GM21528 (cell line): ENCODE results near the gene CLDN19.
"Not testable (repeated sequence)": the region's sequence is repeated elsewhere in the genome, so short reads cannot be mapped to it uniquely, and the experiment has no call there.

ENCODE experiments used
- ATAC-seq: cut with Tn5 transposase; IDR thresholded peaks from one replicate; pipeline ENCODE4 v1.9.1; 2021; ENCODE audit warnings: mild to moderate bottlenecking, moderate library complexity; ENCODE audit not compliant: unreplicated experiment, low FRiP score

Gene CLDN19

DNA sequence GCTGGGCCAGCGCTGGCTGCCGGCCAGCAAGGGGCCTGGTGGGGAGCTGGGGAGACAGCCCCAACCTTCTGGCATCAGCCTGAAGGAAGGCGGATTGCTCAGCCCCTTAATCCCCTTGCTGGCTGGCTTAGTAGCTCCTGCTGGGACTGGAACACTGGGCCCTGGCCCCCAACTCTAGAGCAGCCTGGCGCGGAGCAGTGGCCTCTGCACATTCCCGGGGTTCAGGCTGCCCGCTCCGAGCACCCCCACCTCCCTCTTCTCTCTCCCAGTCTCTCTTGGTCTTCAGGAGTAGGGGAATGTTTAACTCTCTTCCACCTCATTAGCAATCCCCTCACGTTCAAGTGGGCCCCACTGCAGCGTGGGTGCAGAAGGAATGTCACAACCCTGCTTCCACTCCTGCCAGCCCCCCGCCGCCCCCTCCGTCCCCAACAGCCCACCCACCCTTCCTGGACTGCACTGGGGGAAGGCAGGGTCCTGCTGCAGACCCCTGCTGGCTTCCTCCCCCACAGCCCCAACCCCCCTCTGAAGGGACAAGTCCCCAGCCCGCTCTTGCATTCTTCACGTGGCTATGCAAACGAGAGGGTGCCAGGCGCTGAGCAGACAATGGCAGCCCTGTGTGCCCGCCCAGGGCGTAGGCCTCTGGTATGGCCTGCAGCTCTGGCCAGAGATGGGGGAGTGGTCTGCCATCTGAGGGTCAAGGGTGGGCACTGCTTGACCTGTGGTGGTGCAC lies 980 bp upstream of the CLDN19 start:
- no peak for ATAC-seq

DNA sequence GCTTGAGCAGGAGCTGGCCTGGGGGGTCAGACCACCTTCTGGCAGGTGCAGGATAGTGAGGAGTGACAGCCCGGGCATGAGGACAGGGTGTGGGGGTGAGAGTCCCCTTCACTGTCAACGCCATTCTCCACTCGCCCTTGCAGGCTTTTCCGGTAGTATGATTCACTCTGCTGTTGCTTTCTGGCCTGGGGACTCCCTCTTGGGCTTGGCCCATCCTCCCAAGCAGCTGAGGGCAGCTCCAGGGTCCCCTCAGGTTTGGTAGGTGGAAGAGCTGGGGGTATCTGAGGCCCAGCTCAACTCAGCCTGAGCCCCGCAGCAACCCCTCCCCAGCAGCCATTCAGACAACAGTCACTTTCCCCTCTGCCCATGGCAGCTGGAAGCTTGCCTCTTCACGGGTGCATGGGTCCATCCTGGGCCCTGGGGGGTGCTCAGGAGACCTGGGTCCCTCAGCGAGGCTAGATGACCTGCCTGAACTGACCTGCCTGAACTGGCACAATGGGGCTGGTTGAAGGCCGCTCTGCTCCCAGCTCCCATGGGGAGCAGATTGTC lies 1.3 kb downstream of the CLDN19 start:
- ATAC-seq = no peak

DNA sequence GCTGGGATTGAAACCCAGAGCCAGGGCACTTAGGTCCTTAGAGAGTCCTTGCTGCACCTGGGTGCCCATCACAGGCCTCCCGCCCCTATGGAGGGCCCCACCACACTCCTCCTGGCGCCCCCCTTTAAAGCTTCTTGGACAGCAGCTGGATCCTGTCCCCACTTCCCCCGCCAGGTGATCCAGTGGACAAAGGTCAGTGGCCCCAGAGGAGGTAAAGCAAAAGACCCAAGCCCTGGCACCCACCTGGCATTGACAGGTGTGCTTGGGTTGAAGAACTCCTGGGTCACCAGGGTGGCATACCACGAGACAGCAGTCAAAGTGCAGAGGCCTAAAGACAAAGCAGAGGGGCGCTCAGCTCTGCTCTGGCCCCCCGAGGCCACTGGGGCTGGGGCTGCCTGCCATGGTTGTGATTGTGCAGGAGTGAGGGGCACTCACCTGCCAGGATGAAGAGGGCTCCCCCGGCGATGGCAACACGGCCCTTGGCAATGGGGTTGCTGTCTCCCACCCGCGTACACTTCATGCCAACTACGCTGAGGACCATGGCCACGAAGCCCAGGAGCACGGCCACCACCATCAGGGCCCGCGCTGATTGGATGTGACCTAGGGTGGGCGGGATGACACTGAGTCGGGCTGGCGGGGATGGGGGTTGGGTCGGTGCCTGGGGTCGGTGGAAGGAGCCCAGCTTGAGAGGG lies 1.9 kb downstream of the CLDN19 start:
- no peak for ATAC-seq

DNA sequence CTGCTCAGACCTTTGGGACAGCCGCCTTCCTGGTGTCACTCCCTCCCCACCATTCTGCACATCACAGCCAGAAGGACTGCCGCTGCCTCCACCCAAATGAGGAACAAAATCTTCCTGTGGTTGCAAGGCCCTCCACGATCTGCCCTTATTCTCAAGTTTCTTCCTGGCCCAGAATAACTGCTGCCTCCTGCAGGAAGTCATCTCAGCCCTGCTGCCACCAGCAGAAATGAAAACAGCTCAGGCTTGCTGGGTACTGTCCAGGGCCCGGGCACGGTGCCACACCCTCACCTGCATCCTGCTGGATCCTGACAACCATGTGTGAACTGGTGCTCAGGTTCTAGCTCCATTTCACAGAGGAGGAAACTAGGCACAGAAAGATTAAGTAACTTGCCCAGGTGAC lies 2.8 kb downstream of the CLDN19 start:
- ATAC-seq = no peak

DNA sequence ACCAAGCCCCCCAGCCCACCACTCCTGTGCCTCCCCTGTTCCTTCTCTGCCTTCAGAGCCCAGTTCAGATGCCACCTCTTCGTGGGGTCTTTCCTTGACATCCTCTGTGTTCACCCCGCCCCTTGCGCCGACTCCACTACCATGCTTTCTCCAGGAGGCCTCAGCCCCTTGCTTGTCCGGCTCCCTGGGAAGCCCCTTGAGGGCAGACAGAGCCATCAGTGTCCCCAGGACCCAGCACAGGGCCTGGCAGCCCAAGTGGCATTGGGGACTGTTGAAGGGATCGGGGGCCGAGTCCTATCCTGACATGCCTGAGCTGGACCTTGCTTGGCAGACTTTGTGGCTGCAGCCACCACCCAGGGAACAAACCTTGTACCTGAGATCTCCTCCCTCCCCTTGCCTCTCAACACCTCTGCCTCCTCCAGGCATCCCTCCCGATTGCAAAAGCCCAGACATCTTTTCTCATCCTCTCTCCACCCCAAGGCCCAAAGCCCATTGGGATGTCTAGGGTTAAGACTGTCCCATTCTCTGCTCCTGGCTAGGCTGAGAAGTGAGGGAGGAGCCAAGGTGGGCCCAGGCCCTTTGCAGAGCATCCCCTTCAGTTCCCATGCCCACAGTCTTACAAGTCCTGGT lies 3.4 kb downstream of the CLDN19 start:
- no peak for ATAC-seq

DNA sequence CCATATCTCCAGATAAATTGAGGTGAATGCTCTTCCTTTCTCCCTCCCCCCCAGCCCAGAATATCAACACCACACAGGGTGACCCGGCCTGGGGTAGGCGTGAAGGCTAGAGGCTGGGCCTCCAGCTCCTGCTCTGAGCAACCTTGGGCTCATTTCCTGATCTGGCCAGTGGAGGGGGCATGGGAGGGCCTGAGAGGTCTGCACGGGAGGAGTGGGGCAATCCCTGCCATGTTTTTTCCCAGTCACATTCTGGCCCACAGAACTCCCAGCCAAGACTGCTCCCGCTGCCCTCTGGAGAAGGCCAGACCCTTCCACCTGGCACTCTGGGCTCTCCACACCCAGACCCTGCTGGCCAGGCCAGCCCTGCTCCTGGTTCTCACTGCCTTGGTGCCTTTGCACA lies 3.9 kb downstream of the CLDN19 start:
- ATAC-seq = no peak

DNA sequence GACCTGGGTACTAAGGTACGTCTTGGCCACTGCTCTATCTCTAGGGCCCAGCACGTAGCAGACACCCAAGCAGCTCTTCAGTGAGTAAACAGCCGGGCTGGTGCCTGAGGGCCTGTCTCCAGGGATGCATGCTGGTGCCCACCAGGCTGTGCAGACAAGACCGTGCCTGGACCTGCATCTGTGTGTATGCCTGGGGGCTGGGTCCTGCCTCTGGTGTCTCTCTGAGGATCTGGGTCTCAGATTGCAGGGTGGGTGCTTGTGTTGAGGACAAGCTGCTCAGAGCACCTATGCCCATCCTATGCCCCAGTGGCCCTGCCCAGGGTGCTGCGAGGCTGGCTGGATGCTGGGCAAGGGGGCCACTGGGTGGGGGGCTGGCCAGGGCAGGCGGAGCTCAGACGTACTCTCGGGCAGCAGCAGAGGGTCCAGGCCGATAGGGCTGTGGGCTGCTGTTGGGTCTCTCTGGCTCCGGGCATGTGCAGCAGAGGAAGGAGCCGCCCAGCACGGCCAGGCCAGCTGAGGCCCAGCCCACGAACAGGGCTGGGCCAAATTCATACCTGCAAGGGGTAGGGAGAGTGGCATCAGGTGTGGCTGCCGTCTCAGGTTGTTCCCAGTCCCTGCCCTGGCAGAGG lies 4.4 kb downstream of the CLDN19 start:
- ATAC-seq = no peak

DNA sequence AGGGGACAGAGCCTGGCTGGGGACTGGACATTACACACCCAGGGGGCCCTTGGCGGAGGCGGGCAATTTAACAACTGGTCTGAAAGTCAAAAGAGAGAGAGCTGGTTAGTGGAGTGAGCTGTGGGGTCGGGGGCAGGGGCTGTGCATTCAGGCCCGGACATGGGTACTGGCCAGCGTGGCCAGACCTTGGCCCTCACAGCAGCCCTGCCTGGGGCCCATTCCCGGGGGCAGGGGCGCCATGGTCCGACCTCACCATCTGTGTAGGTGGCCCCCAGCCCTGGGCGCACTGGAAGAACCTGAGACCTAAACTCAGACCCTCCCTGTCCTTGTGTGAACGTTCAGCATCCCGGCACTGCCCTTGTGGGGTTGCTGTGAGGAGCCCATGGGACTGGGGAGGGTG lies 5.0 kb downstream of the CLDN19 start:
- ATAC-seq = no peak

DNA sequence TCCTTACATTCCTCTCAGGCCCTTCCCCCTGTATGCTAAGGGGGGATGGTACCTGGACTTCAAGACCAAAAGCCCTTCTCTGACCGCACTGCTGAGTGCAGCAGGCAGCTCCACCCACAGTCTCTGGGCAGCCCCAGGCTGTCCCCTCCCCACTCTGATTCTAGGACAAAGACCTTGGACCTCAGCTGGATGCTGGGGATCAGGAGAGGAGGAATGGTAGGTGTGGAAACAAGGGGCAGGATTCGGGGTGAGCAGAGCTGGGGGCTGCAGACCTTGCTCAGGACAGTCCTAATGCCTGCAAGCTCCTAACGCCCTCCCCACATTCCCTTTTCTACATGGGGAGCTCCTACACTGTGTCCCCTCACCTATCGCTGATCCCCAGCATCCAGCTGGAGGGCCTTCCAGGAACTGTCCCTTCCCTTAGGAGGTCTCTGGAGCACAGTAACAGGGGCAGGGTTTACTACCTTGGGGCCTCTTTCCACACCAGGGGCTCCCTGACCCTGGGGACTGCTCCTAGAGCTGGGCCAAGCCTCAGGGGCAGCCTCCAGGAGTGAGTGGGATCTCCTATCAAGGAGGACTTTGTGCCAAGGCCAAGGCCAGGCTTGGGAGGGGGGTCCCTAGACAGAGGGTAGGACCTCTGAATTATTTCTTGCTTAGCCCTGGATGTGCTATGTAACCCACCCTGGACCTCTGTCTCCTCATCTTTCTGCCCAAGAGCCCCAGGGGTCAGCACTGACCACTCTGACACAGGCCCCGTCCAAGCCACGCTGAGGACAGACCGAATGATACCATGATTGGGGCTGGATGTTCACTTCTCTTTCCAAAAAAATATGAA lies 5.6 kb downstream of the CLDN19 start:
- ATAC-seq = no peak

DNA sequence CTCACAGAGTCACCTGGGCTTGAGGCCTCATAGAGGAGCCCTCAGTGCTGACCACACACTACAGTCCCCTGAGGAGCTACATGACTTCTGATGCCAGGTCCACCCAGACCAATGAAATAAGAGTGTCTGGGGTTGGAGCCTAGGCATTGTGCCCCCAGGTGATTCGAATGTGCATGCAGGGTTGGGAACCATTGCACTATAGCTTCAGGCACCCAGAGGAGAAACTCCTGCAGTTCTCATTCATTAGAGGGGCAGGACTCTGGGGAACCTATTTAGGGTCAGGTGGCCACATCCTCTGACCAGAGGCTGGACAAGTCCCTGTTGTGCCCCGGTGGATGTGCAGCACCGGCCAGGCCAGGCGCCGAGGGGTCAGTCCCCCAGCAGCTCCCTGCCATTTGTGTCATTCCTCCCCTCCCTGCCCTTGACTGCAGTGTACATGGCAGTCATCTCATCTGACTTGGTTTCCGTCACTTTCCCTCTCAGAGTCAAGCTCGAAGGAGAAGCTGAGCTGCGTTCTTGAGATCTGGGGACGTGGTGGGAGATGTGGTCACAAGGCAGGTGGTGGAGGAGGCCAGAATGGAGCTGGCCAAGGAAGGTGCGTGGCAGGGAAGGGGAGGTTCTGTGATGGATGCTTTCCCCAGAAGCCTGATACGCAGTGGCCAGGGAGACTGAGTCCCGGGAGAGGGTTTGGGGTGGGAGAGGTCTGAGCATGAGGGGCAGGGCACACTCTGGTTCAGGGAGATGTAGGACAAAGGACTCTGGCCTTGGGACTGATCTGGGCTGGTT lies 6.4 kb downstream of the CLDN19 start:
- no peak for ATAC-seq

DNA sequence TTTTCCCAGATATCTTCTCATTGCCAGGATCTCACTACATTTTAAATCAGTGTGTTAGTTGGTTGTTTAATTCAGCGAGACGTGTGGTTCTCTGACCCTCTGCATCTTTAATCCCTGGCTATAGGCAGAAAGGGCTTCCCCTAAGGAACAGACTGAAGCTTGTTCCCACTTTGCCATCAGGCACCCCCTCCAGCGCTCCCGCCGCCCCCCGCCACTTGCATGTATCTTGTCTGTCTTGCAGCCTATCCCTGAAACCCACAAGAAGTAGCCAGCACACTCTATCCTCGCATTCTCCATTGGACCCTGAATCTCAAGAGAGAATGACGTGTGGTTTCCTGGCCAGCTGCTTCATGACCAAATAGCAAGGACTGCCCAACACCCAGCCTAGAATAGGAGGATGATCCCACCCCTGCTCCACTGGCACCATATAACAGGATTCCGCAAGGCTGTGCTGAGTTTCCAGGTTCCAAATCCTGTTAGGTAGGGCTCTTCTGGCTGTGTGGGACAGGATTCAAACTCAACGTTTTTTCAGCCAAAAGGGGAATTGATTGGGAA lies 7.8 kb downstream of the CLDN19 start:
- no peak for ATAC-seq

DNA sequence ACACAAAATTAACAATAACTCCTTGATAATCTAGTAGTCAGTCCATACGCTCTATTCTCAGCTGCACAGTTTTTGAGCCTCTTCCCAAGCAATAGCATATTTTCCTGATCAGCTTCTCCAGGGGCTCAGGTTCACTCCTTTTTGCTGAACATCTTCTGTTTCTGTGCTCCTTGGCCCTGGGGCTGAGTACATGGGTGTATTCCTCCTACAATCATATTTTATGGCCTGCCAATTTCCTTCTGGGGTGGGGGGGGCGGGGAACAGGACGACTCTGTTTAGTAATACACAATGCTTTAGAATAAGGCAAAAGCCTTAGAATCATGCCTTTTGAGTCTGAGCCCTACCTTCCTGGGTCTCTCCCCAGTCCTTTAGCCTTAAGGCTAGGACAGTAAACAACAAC lies 8.5 kb downstream of the CLDN19 start:
- no peak for ATAC-seq

DNA sequence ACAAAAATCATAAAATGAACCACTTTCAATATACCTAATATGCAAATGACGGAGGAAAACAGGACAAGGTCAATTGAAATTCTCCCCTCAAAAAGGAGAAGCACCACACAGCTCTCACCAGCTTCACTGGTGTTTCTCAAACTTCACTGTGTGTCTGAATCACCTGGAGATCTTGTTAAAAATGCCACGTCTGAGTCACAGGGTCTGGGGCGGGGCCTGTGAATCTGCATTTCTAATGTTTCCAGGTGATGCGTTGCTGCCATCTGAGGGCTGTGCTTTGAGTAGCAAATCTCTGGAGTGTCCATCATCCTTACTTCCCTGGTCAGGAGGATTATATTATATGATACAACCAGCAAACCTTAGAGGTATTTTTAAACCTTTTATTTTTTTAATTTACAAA lies 9.0 kb downstream of the CLDN19 start:
- ATAC-seq = no peak

DNA sequence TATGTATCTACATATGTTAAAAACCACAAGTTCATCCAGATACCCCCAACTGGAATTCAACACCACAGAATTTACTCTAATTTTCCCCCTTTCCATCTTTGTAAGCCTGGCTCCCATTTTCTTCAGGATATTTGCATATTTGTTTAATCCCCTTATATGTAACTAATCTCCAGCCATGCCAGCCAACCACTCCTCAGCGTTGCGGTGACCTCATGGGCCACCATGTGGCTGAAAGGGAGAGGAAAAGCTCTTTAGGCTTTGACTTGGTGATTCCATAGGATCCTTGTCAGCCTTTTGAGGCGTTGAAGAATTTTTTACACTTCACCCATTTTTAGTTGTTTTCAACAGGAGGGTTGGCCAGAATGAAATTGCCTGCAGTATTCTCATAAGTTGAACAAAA lies 10.0 kb downstream of the CLDN19 start:
- no peak for ATAC-seq

DNA sequence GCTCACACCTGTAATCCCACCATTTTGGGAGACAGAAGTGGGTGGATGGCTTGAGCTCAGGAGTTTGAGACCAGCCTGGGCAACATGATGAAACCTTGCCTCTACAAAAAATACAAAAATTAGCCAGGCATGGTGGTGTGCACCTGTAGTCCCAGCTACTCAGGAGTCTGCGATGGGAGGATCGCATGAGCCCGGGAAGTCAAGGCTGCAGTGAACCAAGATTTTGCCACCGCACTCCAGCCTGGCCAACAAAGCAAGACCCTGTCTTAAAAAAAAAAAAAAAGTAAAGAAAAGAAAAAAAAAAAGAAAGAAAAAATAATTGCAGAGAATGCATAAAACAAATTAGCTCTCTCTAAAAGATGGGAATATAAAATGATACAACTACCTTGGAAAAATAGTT lies 14.2 kb downstream of the CLDN19 start:
- not testable (repeated sequence) for ATAC-seq

DNA sequence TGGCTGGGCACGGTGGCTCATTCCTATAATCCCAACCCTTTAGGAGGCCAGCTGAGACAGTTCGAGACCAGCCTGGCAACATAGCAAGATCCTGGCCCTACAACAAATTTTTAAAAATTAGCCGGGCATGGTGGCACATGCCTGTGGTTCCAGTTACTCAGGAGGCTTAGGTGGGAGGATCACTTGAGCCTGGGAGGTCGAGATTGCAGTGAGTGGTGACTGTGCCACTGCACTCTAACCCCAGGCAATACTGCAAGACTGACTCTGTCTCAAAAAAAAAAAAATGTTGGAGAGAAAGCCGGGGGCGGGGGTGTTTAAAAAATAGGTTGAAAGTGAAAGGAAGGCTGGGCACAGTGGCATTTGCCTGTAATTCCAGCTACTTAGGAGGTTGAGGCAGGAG lies 16.5 kb downstream of the CLDN19 start:
- no peak for ATAC-seq

DNA sequence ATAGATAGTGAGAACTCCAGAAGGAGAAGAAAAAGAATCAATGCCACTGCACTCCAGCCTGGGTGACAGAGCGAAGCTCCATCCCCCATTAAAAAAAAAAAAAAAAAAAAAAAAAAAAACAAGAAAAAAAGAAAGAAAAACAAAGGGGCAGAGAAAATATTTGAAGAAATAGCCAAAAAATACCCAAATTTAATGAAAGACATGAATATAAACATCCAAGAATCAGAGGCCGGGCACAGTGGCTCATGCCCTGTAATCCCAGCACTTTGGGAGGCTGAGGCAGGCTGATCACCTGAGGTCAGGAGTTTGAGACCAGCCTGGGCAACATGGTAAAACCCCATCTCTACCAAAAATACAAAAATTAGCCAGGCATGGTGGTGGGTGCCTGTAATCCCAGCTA lies 17.6 kb downstream of the CLDN19 start:
- ATAC-seq = not testable (repeated sequence)

DNA sequence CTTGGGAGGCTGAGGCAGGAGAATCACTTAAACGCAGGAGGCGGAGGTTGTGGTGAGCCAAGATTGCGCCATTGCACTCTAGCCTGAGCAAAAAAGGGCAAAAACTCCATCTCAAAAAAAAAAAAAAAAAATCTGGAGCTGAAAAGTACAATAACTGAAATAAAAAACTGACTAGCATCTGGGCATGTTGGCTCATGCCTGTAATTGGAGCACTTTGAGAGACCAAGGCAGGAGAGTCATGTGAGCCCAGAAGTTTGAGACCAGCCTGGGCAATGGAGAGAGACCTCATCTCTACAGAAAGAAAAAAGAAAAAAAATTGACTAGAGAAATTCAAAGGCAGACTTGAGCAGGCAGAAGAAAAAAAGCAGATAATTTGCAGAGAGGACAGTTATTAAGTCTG lies 18.1 kb downstream of the CLDN19 start:
- ATAC-seq = no peak

DNA sequence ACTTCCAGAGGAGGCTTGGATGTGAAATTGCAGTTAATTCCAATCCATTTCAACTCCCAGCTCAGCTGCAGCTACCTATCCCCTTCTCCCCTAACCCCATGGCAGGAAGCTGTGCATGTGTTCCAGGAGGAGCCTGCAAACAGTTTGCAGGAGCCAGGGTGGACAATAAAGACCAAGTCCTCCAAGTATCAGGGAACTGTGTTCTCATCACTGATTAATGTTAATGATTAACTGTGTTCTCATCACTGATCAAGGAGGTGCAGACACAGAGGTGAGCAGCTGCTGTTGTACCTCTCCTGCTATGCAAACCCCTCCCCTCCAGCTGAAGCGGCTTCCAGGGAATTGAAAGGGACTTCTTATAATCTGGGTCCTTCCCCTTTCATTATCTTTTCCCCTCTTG lies 19.2 kb downstream of the CLDN19 start:
- ATAC-seq = no peak
